OCI-LY7 (cell line): Measurements from ENCODE around the gene CPNE4. TPM values are rescaled to one million over a fixed set of nuclear protein-coding genes. Genes with fewer than 3 reads are reported as not detected.

Experiments used
- BruUV-seq: library from RNA; stranded (reverse); fragments of 400-500 nt; replicated peaks from 2 replicates; lab custom pipeline; 2021; lab: Mats Ljungman, UMichigan
- CTCF ChIA-PET: fragments of 300-600 bp; sonication (Branson Sonifier 250); formaldehyde crosslinking; loops from one replicate; lab custom pipeline; 2022; ENCODE audit warnings: antibody characterized with exemption; ENCODE audit not compliant: unreplicated experiment; lab: Charles Lee
- POLR2A ChIA-PET: fragments of 300-600 bp; sonication (Branson Sonifier 250); formaldehyde crosslinking; loops from one replicate; lab custom pipeline; 2022; ENCODE audit warnings: antibody characterized with exemption; lab: Charles Lee
- DNase-seq: peaks from one replicate; pipeline ENCODE4 v3.0.0-alpha.2; 2015; ENCODE audit warnings: low spot score
- H2AFZ ChIP-seq: fragments of 200-600 bp; sonication (generic), shearing (Covaris generic); 2 replicates; pipeline ENCODE4 v1.6.1; 2014; ENCODE audit warnings: mild to moderate bottlenecking, antibody characterized with exemption, low read length, moderate library complexity
- H3K27ac ChIP-seq: fragments of 200-600 bp; sonication (generic); 2 replicates; pipeline ENCODE4 v1.5.1; 2014; ENCODE audit warnings: mixed run types, low read depth, mild to moderate bottlenecking, moderate library complexity, low read length, inconsistent platforms; ENCODE audit not compliant: poor library complexity, severe bottlenecking
- H3K36me3 ChIP-seq: fragments of 200-600 bp; sonication (generic); 2 replicates; pipeline ENCODE4 v1.6.1; 2014; ENCODE audit warnings: mild to moderate bottlenecking, antibody characterized with exemption, low read length, moderate library complexity, mixed read lengths; ENCODE audit not compliant: insufficient read depth
- H3K4me1 ChIP-seq: fragments of 200-600 bp; sonication (generic); 2 replicates; pipeline ENCODE4 v1.5.1; 2014; ENCODE audit warnings: mild to moderate bottlenecking, low read length; ENCODE audit not compliant: insufficient read depth, poor library complexity, severe bottlenecking
- H3K4me2 ChIP-seq: fragments of 200-600 bp; sonication (generic); 2 replicates; pipeline ENCODE4 v1.6.1; 2014; ENCODE audit warnings: mild to moderate bottlenecking, low read length
- H3K4me3 ChIP-seq: fragments of 200-600 bp; sonication (generic); 2 replicates; pipeline ENCODE4 v1.5.1; 2014; ENCODE audit warnings: mild to moderate bottlenecking, low read depth, low read length; ENCODE audit not compliant: poor library complexity, severe bottlenecking
- H3K79me2 ChIP-seq: fragments of 200-600 bp; sonication (generic); 2 replicates; pipeline ENCODE4 v1.6.1; 2016; ENCODE audit warnings: low read depth, mild to moderate bottlenecking, low read length, moderate library complexity, mixed read lengths; ENCODE audit not compliant: insufficient read depth
- H3K9me2 ChIP-seq: fragments of 200-600 bp; sonication (generic); 2 replicates; pipeline ENCODE4 v1.6.1; 2016; ENCODE audit warnings: mild to moderate bottlenecking, low read length, mixed read lengths; ENCODE audit not compliant: insufficient read depth
- H3K9me3 ChIP-seq: fragments of 200-600 bp; sonication (generic); 2 replicates; pipeline ENCODE4 v1.6.1; 2014; ENCODE audit warnings: mild to moderate bottlenecking, mixed run types, low read length, mixed read lengths
- H4K20me1 ChIP-seq: fragments of 200-600 bp; sonication (generic); 2 replicates; pipeline ENCODE4 v1.6.1; 2014; ENCODE audit warnings: mild to moderate bottlenecking, antibody characterized with exemption, low read length, moderate library complexity, mixed read lengths; ENCODE audit not compliant: insufficient read depth
- EZH2phosphoT487 ChIP-seq: fragments of 200-600 bp; sonication (generic); IDR thresholded peaks from 2 replicates; pipeline ENCODE4 v1.6.1; 2018; ENCODE audit warnings: low read depth, borderline replicate concordance, mild to moderate bottlenecking, mixed run types, antibody characterized with exemption, low read length, moderate library complexity, mixed read lengths
- intact Hi-C: fragments of 100-400 bp; cut with micrococcal nuclease; formaldehyde crosslinking; loops from one replicate; pipeline ENCODE4 v1.10.0; 2022; ENCODE audit not compliant: unreplicated experiment
- total RNA-seq, 2 experiments: library from RNA; depleted of rRNA in 1 of 2; stranded (reverse); fragments of >200 nt in 1 of 2; shearing (Covaris generic) in 1 of 2; gene quantifications; 2 replicates each; pipeline ENCODE4 v1.2.3, GENCODE V29; 2014 to 2022
- TF ChIP-seq, protein P1 (sequence below): fragments of 200-600 bp; sonication (generic); conservative IDR thresholded peaks from 2 replicates; pipeline ENCODE4 v1.5.1; 2014; ENCODE audit warnings: mild to moderate bottlenecking, antibody characterized with exemption, low read length, moderate library complexity, mixed read lengths

Gene CPNE4
- total RNA-seq, 2 experiments from 2014 or later, result not detected

GRCh38 chr3:131898346-131898745 is 136.5 kb downstream of the CPNE4 start:
- TF ChIP-seq EZH2phosphoT487, result no peak
- TF ChIP-seq, protein P1, sequence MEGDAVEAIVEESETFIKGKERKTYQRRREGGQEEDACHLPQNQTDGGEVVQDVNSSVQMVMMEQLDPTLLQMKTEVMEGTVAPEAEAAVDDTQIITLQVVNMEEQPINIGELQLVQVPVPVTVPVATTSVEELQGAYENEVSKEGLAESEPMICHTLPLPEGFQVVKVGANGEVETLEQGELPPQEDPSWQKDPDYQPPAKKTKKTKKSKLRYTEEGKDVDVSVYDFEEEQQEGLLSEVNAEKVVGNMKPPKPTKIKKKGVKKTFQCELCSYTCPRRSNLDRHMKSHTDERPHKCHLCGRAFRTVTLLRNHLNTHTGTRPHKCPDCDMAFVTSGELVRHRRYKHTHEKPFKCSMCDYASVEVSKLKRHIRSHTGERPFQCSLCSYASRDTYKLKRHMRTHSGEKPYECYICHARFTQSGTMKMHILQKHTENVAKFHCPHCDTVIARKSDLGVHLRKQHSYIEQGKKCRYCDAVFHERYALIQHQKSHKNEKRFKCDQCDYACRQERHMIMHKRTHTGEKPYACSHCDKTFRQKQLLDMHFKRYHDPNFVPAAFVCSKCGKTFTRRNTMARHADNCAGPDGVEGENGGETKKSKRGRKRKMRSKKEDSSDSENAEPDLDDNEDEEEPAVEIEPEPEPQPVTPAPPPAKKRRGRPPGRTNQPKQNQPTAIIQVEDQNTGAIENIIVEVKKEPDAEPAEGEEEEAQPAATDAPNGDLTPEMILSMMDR, result no peak

DNA sequence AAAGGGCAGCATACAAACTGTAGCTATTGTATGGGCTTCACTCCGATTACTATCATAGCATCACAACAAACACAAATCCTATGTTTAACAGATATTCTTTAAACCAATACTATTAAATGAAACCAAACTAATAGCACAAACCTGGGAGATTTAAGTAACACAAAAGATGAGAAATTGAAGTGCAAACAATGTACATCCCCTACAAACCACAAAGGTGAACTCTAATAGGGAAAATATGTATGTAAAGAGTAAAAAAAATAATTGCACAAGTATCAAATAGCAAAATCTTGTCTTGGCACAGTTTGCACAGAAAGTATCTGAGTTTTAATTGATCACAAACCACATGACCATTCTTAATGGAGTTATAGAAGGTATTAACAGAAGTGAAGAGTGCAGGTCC is 138.5 kb downstream of the CPNE4 start:
- Histone ChIP-seq H3K36me3 (no peaks in the 10 kb centered on the region), H3K4me1 (no peaks in the 10 kb centered on the region), H3K4me3 (no peak overlapping the region), H3K4me2 (no peak overlapping the region), H4K20me1 (no peaks in the 10 kb centered on the region), H3K79me2 (no peaks in the 10 kb centered on the region), H3K27ac (no peak overlapping the region), H3K9me3 (no peaks in the 10 kb centered on the region), H3K9me2 (no peaks in the 10 kb centered on the region), H2AFZ (no peak overlapping the region)
- no TSS peak for BruUV-seq
- TF ChIP-seq, protein P1, result no peak
- no peak for TF ChIP-seq EZH2phosphoT487
- intact Hi-C loops, result no loop called here
- DNase-seq, result no peak
- ChIA-PET CTCF (no interaction called here), POLR2A (interaction anchor here (1.3 kb wide), 1 partner anchor 18 kb away, joined by 3 read pairs; no protein-coding TSS in a partner anchor)

More at GRCh38 chr3:131898346-131898745, 136.5 kb downstream of the CPNE4 start:
- H3K4me3 ChIP-seq, result no peak overlapping the region
- no peaks in the 10 kb centered on the region for H4K20me1 ChIP-seq
- no peak overlapping the region for H3K27ac ChIP-seq
- no peak overlapping the region for H2AFZ ChIP-seq
- no TSS peak for BruUV-seq
- H3K9me2 ChIP-seq, result no peaks in the 10 kb centered on the region
- H3K79me2 ChIP-seq, result no peaks in the 10 kb centered on the region
- POLR2A ChIA-PET, result no interaction called here
- intact Hi-C loops, result no loop called here
- CTCF ChIA-PET, result no interaction called here
- H3K4me1 ChIP-seq, result no peaks in the 10 kb centered on the region
- no peaks in the 10 kb centered on the region for H3K9me3 ChIP-seq
- no peak for DNase-seq
- no peaks in the 10 kb centered on the region for H3K36me3 ChIP-seq
- no peak overlapping the region for H3K4me2 ChIP-seq

- Histone ChIP-seq H3K9me3 (no peaks in the 10 kb centered on the region), H2AFZ (no peak overlapping the region), H3K4me2 (no peak overlapping the region), H4K20me1 (no peaks in the 10 kb centered on the region), H3K9me2 (no peaks in the 10 kb centered on the region), H3K4me1 (no peaks in the 10 kb centered on the region), H3K36me3 (no peaks in the 10 kb centered on the region), H3K79me2 (no peaks in the 10 kb centered on the region), H3K4me3 (no peak overlapping the region), H3K27ac (no peak overlapping the region)
- ChIA-PET POLR2A (interaction anchor here (1.3 kb wide), 1 partner anchor 19 kb away, joined by 3 read pairs; no protein-coding TSS in a partner anchor), CTCF (no interaction called here)
- TF ChIP-seq, protein P1, result no peak
- no peak for TF ChIP-seq EZH2phosphoT487
- BruUV-seq, result no TSS peak
- intact Hi-C loops, result no loop called here
- no peak for DNase-seq
Measured at GRCh38 chr3:131895766-131896165, 139.0 kb downstream of the CPNE4 start.
